Testis (tissue), 3 donors: ENCODE data around the gene ARL5A. TPM values are rescaled to one million over a fixed set of nuclear protein-coding genes. Genes with fewer than 3 reads are reported as not detected.

Experiments used
- DNase-seq: peaks from one replicate; pipeline ENCODE4 v3.0.0-alpha.2; 2019
- H3K27ac ChIP-seq, 2 donors: fragments of 200-600 bp; sonication (generic); one replicate each; pipeline ENCODE4 v1.5.1; 2019
- H3K27me3 ChIP-seq: fragments of 200-600 bp; sonication (generic); one replicate; pipeline ENCODE4 v1.5.1; 2019
- H3K36me3 ChIP-seq: fragments of 200-600 bp; sonication (generic); one replicate; pipeline ENCODE4 v1.5.1; 2017; ENCODE audit warnings: low read depth; ENCODE audit errors: missing control alignments
- H3K4me1 ChIP-seq: fragments of 200-600 bp; sonication (generic); one replicate; pipeline ENCODE4 v1.5.1; 2019
- H3K4me3 ChIP-seq, 2 donors: fragments of 200-600 bp; sonication (generic); one replicate each; pipeline ENCODE4 v1.5.1; 2017 to 2019
- H3K9me3 ChIP-seq: fragments of 200-600 bp; sonication (generic); one replicate; pipeline ENCODE4 v1.5.1; 2017
- POLR2A ChIP-seq: fragments of 450-650 bp; IDR thresholded peaks from one replicate; pipeline ENCODE4 v1.6.1; 2017; ENCODE audit warnings: antibody characterized with exemption, mild to moderate bottlenecking, moderate library complexity
- WGBS, 2 donors: methylation state at CpG; one replicate each; pipeline ENCODE4 v1.1.5; 2018; 5-methylcytosine and 5-hydroxymethylcytosine counted together
- intact Hi-C: fragments of 100-400 bp; cut with DNase I; formaldehyde crosslinking; loops from one replicate; pipeline ENCODE4 v1.15.1; 2023; ENCODE audit warnings: low total_unique reads
- polyA plus RNA-seq: library from polyadenylated mRNA; stranded (reverse); fragments of 350-450 nt; fragmentation: Illumina TruSeq; extraction: RNeasy Lipid Tissue Mini Kit (QIAGEN cat#74804); gene quantifications from one replicate; pipeline ENCODE4 v1.2.3, GENCODE V29; 2014; ENCODE audit warnings: low read depth, low replicate concordance; ENCODE audit not compliant: insufficient read depth
- total RNA-seq, 2 donors: library from RNA; depleted of rRNA; stranded (reverse); fragments of >200 nt; gene quantifications; one replicate each; pipeline ENCODE4 v1.2.3, GENCODE V29; 2016
- TF ChIP-seq, protein P1 (sequence below), 3 experiments: fragments of 450-650 bp in 2 of 3; fragments of 200-600 bp in 1 of 3; sonication (generic) in 1 of 3; IDR thresholded peaks; one replicate each; pipeline ENCODE4 v1.5.1; 2016 to 2019; ENCODE audit warnings: antibody characterized with exemption in 3 of 3, mild to moderate bottlenecking in 2 of 3, moderate library complexity in 1 of 3

ARL5A gene
- total and polyA plus RNA-seq, 3 donors from 2014 or later, result 19.1 to 34.0 (median 27.5) TPM

DNA sequence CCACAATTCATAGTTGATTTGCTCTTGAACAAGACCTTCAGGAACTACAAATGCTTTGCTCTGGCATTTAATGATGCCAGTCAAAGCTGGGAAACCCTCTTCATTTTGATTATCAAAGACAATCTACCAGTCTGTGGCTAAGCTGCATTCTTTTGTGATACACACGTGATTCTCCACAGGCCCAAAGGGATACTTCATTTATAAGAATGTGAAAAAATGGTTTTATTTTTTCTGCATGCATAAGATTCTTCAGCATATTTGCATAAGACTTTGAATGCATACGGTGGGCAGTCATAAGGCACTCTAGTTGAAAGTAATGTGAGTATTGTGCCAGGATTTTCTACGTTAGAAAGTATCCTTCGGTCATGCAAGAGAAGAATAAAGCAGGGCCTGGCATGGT, 33.0 kb upstream of the ARL5A start:
- Histone ChIP-seq H3K27me3 (no peaks in the 10 kb centered on the region), H3K9me3 (no peaks in the 10 kb centered on the region), H3K36me3 (no peaks in the 10 kb centered on the region), H3K4me1 (no peaks in the 10 kb centered on the region), H3K27ac (no peak overlapping the region), H3K4me3 (no peak overlapping the region)
- intact Hi-C loops, result no loop called here
- no peak for TF ChIP-seq POLR2A
- TF ChIP-seq, protein P1, sequence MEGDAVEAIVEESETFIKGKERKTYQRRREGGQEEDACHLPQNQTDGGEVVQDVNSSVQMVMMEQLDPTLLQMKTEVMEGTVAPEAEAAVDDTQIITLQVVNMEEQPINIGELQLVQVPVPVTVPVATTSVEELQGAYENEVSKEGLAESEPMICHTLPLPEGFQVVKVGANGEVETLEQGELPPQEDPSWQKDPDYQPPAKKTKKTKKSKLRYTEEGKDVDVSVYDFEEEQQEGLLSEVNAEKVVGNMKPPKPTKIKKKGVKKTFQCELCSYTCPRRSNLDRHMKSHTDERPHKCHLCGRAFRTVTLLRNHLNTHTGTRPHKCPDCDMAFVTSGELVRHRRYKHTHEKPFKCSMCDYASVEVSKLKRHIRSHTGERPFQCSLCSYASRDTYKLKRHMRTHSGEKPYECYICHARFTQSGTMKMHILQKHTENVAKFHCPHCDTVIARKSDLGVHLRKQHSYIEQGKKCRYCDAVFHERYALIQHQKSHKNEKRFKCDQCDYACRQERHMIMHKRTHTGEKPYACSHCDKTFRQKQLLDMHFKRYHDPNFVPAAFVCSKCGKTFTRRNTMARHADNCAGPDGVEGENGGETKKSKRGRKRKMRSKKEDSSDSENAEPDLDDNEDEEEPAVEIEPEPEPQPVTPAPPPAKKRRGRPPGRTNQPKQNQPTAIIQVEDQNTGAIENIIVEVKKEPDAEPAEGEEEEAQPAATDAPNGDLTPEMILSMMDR (IDR thresholded peaks at IDR 0.05), result no peak
- WGBS, 2 donors, result 90% methylated on average over 4 of the region's 4 CpGs
- no peak for DNase-seq

GRCh38 chr2:151860613-151861146, 32.5 kb upstream of the ARL5A start:
- intact Hi-C loops, result no loop called here
- Histone ChIP-seq H3K9me3 (no peaks in the 10 kb centered on the region), H3K27me3 (no peaks in the 10 kb centered on the region), H3K4me3 (no peak overlapping the region), H3K36me3 (no peaks in the 10 kb centered on the region), H3K27ac (no peak overlapping the region), H3K4me1 (no peaks in the 10 kb centered on the region)
- WGBS, 2 donors, result 90 to 91% methylated on average over 5 of the region's 5 CpGs
- no peak for TF ChIP-seq POLR2A
- TF ChIP-seq, protein P1 (IDR thresholded peaks at IDR 0.05), result no peak
- DNase-seq, result no peak

DNA sequence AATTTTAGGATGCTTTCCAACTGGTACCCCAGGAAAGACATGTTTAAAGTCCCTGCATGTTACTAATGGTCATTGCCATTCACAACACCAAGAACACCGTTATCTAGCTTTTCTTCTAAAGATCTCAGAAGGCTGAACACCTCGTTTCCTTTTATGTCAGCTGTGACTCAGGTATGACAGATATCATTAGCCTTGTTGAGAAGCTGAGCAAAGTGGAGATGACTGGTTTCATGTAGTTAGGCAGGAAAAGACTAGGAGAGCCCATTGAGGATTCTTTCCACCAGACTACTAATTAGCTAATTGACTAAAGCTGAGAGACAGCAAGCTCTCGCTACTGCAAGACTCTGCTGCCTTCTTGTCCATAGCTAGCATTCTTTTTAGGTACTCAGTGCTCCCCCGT, 32.0 kb upstream of the ARL5A start:
- WGBS, 2 donors, result 81 to 93% methylated on average over 4 of the region's 4 CpGs
- Histone ChIP-seq H3K27ac (no peak overlapping the region), H3K4me1 (no peaks in the 10 kb centered on the region), H3K27me3 (no peaks in the 10 kb centered on the region), H3K4me3 (no peak overlapping the region), H3K9me3 (no peaks in the 10 kb centered on the region), H3K36me3 (no peaks in the 10 kb centered on the region)
- no peak for DNase-seq
- no peak for TF ChIP-seq POLR2A
- TF ChIP-seq, protein P1 (IDR thresholded peaks at IDR 0.05), result no peak
- intact Hi-C loops, result no loop called here

DNA sequence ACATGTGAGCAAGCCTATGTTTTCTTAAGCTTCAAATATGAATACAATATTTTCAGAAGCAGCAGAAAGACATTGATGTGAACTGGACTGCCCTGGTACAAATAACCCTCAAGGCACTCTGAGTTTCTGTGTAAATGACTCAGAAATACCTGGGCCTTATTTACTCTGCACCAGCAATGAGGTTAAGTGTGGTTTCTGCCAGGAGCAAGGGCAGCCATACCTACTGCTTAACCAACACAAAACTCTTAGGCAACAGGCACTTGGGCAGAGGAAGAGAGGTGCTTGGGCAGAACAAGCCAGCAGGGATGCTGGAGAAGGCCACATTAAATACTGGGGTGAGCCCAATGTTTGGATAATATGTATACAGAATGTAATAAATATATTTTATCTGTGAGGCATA, 29.4 kb upstream of the ARL5A start:
- H3K27ac ChIP-seq, result no peak overlapping the region
- H3K4me3 ChIP-seq, result no peak overlapping the region
- intact Hi-C loops, result no loop called here
- no peak for DNase-seq
- TF ChIP-seq, protein P1 (IDR thresholded peaks at IDR 0.05), result no peak
- no peak for TF ChIP-seq POLR2A
- no peaks in the 10 kb centered on the region for H3K9me3 ChIP-seq
- H3K36me3 ChIP-seq, result no peaks in the 10 kb centered on the region
- H3K27me3 ChIP-seq, result no peaks in the 10 kb centered on the region
- H3K4me1 ChIP-seq, result no peaks in the 10 kb centered on the region

DNA sequence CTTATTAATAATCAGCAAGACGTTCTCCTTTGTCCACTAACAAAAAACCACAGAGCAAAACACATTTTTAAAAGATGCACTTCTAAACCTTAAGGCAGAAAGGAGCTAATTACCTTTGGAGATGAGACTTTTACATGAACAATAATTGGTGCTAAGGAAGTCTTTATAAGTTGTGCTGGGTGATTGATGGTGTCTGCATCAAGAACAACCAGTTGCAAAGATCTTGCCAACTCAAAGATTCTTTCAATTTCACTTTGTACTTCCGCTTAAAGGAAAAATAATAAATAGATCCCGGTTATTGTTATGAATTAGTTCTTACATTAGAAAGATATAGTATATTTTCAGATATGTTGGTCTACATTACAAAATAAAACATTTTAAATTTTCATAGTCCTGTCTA, 26.9 kb upstream of the ARL5A start:
- Histone ChIP-seq H3K36me3 (no peaks in the 10 kb centered on the region), H3K27ac (no peak overlapping the region), H3K4me3 (no peak overlapping the region), H3K9me3 (no peaks in the 10 kb centered on the region), H3K27me3 (no peaks in the 10 kb centered on the region), H3K4me1 (no peaks in the 10 kb centered on the region)
- intact Hi-C loops, result no loop called here
- DNase-seq, result no peak
- WGBS, 2 donors, result 74 to 78% methylated on average over 3 of the region's 3 CpGs
- TF ChIP-seq, protein P1 (IDR thresholded peaks at IDR 0.05), result no peak
- no peak for TF ChIP-seq POLR2A
